Endothelial cell of umbilical vein (primary cell): ENCODE data around the gene SYT17. TPM values are rescaled to one million over a fixed set of nuclear protein-coding genes. Genes with fewer than 3 reads are reported as not detected.

ENCODE experiments used
- BruUV-seq: library from RNA; stranded (reverse); fragments of 400-500 nt; replicated peaks from 2 replicates; lab custom pipeline; 2021; lab: Mats Ljungman, UMichigan
- CTCF ChIA-PET: fragments of 300-600, 350-600 bp; sonication (Branson Sonifier 250); formaldehyde crosslinking; loops from one replicate; lab custom pipeline; 2021; ENCODE audit warnings: antibody characterized with exemption, inconsistent platforms; lab: Charles Lee
- POLR2A ChIA-PET: fragments of 300-600, 350-600 bp; sonication (Branson Sonifier 250); formaldehyde crosslinking; loops from one replicate; lab custom pipeline; 2021; ENCODE audit warnings: antibody characterized with exemption, inconsistent platforms; lab: Charles Lee
- DNase-seq: peaks from one replicate; pipeline ENCODE4 v3.0.0-alpha.2; 2011; ENCODE audit warnings: low read depth, low spot score
- FAIRE-seq: peaks from 2 replicates; lab custom pipeline; 2011; peaks lifted over from hg19 to GRCh38; lab: Jason Lieb, UNC
- H2AFZ ChIP-seq: 2 replicates; pipeline ENCODE4 v1.6.0; 2012; ENCODE audit warnings: low read depth, low read length, control low read depth, inconsistent platforms
- H3K27ac ChIP-seq: 2 replicates; pipeline ENCODE4 v1.5.1; 2011; ENCODE audit warnings: low read depth, mild to moderate bottlenecking, control low read depth, low read length, moderate library complexity; ENCODE audit not compliant: insufficient read depth
- H3K27me3 ChIP-seq, 2 experiments: 2 replicates each; pipeline versions ENCODE4 v1.6.0 to v1.6.1; 2011; ENCODE audit warnings: low read length in 2 of 2, mixed read lengths in 1 of 2; ENCODE audit not compliant: control insufficient read depth in 2 of 2, insufficient read depth in 2 of 2
- H3K36me3 ChIP-seq, 2 experiments: 2 replicates in 1 of 2; 3 replicates in 1 of 2; pipeline ENCODE4 v1.5.1; 2011; ENCODE audit warnings: low read length in 2 of 2, mild to moderate bottlenecking in 1 of 2, moderate library complexity in 1 of 2; ENCODE audit not compliant: control insufficient read depth in 2 of 2, insufficient read depth in 2 of 2; ENCODE audit errors: extremely low read depth in 1 of 2
- H3K4me1 ChIP-seq: 3 replicates; pipeline ENCODE4 v1.5.1; 2011; ENCODE audit warnings: mild to moderate bottlenecking, low read length; ENCODE audit not compliant: control insufficient read depth, insufficient read depth; ENCODE audit errors: extremely low read depth
- H3K4me2 ChIP-seq: 2 replicates; pipeline ENCODE4 v1.6.1; 2011; ENCODE audit warnings: low read length, control low read depth, mixed read lengths; ENCODE audit not compliant: insufficient read depth
- H3K4me3 ChIP-seq, 3 experiments: fragments of 200-600 bp in 1 of 3; sonication (generic), shearing (Covaris generic) in 1 of 3; replicated peaks in 1 of 3; 2 replicates each; pipeline ENCODE4 v1.5.1; 2011 to 2016; ENCODE audit warnings: control low read depth in 3 of 3, low read length in 3 of 3, mild to moderate bottlenecking in 2 of 3, inconsistent platforms in 1 of 3, low read depth in 1 of 3, moderate library complexity in 1 of 3; ENCODE audit not compliant: insufficient read depth in 1 of 3
- H3K79me2 ChIP-seq: 2 replicates; pipeline ENCODE4 v1.6.0; 2012; ENCODE audit warnings: low read length, inconsistent platforms; ENCODE audit not compliant: control insufficient read depth, insufficient read depth
- H3K9ac ChIP-seq: replicated peaks from 2 replicates; pipeline ENCODE3; 2011; ENCODE audit warnings: low read length, control low read depth; ENCODE audit not compliant: insufficient read depth; ENCODE audit errors: extremely low read depth
- H3K9me1 ChIP-seq: replicated peaks from 3 replicates; pipeline ENCODE4 v1.6.0; 2011; ENCODE audit warnings: mild to moderate bottlenecking, low read length; ENCODE audit not compliant: control insufficient read depth, insufficient read depth; ENCODE audit errors: extremely low read depth
- H3K9me3 ChIP-seq: replicated peaks from 2 replicates; pipeline ENCODE4 v1.5.1; 2012; ENCODE audit warnings: low read length, inconsistent platforms; ENCODE audit not compliant: control insufficient read depth, insufficient read depth
- H4K20me1 ChIP-seq: replicated peaks from 2 replicates; pipeline ENCODE3; 2011; ENCODE audit warnings: mild to moderate bottlenecking, low read length; ENCODE audit not compliant: control insufficient read depth, insufficient read depth; ENCODE audit errors: extremely low read depth
- EZH2 ChIP-seq: IDR thresholded peaks from 2 replicates; pipeline ENCODE4 v1.6.1; 2012; ENCODE audit warnings: borderline replicate concordance, low read depth, mild to moderate bottlenecking, moderate library complexity, low read length, inconsistent platforms; ENCODE audit not compliant: severe bottlenecking
- FOS ChIP-seq: IDR thresholded peaks from 2 replicates; pipeline ENCODE4 v1.6.1; 2011; ENCODE audit warnings: mild to moderate bottlenecking, low read length, moderate library complexity, borderline replicate concordance; ENCODE audit not compliant: insufficient read depth
- GATA2 ChIP-seq: IDR thresholded peaks from 2 replicates; pipeline ENCODE4 v1.7.0; 2011; ENCODE audit warnings: low read depth, mild to moderate bottlenecking, moderate library complexity, mixed read lengths, low read length; ENCODE audit not compliant: insufficient read length, insufficient read depth
- JUN ChIP-seq: IDR thresholded peaks from 2 replicates; pipeline ENCODE4 v1.6.1; 2011; ENCODE audit warnings: borderline replicate concordance, low read depth; ENCODE audit not compliant: insufficient read length, insufficient read depth
- MAX ChIP-seq: IDR thresholded peaks from 2 replicates; pipeline ENCODE4 v1.6.1; 2011; ENCODE audit not compliant: insufficient read depth, insufficient read length
- MYC ChIP-seq: IDR thresholded peaks from one replicate; pipeline ENCODE4 v1.6.1; 2011; ENCODE audit warnings: mild to moderate bottlenecking, low read depth, low read length
- POLR2A ChIP-seq: IDR thresholded peaks from 2 replicates; pipeline ENCODE4 v1.6.1; 2012; ENCODE audit warnings: low read depth, mild to moderate bottlenecking, control low read depth, low read length
- POLR2AphosphoS5 ChIP-seq: IDR thresholded peaks from 2 replicates; pipeline ENCODE4 v1.6.1; 2012; ENCODE audit warnings: low read depth, mild to moderate bottlenecking, control low read depth, low read length, moderate library complexity; ENCODE audit not compliant: insufficient read depth
- dilution Hi-C: fragments of 300-500 bp; cut with MboI; formaldehyde crosslinking; loops from one replicate; pipeline ENCODE4 v1.15.0; 2019; ENCODE audit warnings: low sequenced_read_pairs; ENCODE audit not compliant: extremely low pct_ligation_motif_present
- intact Hi-C: fragments of 100-400 bp; cut with micrococcal nuclease; formaldehyde crosslinking; loops from one replicate; pipeline ENCODE4 v1.10.0; 2022
- polyA plus RNA-seq, 4 experiments: library from polyadenylated mRNA; depleted of rRNA in 3 of 4; stranded (reverse) in 3 of 4; unstranded in 1 of 4; fragments of >200 nt; gene quantifications; 2 replicates each; pipeline versions ENCODE4 v1.2.1 to v1.2.3, GENCODE V29; 2011 to 2012; ENCODE audit warnings: missing spikeins in 1 of 4
- total RNA-seq: library from RNA; stranded (reverse); gene quantifications from 2 replicates; pipeline ENCODE4 v1.2.3, GENCODE V29; 2021
- TF ChIP-seq, protein P1 (sequence below), 2 donors: IDR thresholded peaks; 1 replicate in 1 of 2; 2 replicates in 1 of 2; pipeline ENCODE4 v1.5.1; 2011; ENCODE audit warnings: low read length in 2 of 2, mild to moderate bottlenecking in 2 of 2, moderate library complexity in 2 of 2, control low read depth in 1 of 2, inconsistent platforms in 1 of 2, low read depth in 1 of 2; ENCODE audit not compliant: insufficient read depth in 1 of 2; ENCODE audit errors: extremely low read depth in 1 of 2

Gene SYT17
- total and polyA plus RNA-seq, 2 donors (not counting 3 experiments of a cell fraction or from before 2014, with no cell fraction given) = 1.9 to 4.2 TPM

DNA sequence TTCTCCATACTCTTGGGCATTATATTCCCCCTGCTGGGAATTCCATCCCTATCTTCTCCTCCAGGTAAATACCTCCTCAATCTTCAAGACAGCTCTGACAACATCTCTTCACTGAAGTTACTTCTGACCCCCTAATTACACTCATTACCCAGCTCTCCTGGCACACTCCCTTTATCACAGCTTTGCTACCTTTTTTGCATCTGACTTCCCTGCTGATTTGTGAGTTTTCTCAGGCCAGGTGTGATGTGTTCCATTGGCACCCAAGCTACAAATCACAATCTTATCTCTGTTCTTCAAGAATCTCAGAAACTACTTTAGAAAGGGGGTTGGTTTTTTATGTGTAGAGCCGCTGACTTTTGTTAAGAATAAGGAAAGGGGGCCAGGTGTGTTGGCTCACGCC is 131.5 kb downstream of the SYT17 start:
- dilution Hi-C loops = no loop called here
- H2AFZ ChIP-seq = no peak overlapping the region
- H3K9ac ChIP-seq = no peak overlapping the region
- H4K20me1 ChIP-seq = no peaks in the 10 kb centered on the region
- ChIA-PET CTCF (no interaction called here), POLR2A (no interaction called here)
- no peaks in the 10 kb centered on the region for H3K79me2 ChIP-seq
- no peak overlapping the region for H3K27ac ChIP-seq
- H3K4me1 ChIP-seq = no peaks in the 10 kb centered on the region
- DNase-seq (no peak), FAIRE-seq (no peak)
- no peak overlapping the region for H3K4me3 ChIP-seq
- H3K27me3 ChIP-seq = no peaks in the 10 kb centered on the region
- H3K36me3 ChIP-seq = no peaks in the 10 kb centered on the region
- no peak overlapping the region for H3K4me2 ChIP-seq
- H3K9me3 ChIP-seq = no peaks in the 10 kb centered on the region
- TF ChIP-seq GATA2 (no peak), MYC (no peak), FOS (no peak), POLR2AphosphoS5 (no peak), EZH2 (no peak), POLR2A (no peak), MAX (no peak), JUN (no peak)
- TF ChIP-seq, protein P1, sequence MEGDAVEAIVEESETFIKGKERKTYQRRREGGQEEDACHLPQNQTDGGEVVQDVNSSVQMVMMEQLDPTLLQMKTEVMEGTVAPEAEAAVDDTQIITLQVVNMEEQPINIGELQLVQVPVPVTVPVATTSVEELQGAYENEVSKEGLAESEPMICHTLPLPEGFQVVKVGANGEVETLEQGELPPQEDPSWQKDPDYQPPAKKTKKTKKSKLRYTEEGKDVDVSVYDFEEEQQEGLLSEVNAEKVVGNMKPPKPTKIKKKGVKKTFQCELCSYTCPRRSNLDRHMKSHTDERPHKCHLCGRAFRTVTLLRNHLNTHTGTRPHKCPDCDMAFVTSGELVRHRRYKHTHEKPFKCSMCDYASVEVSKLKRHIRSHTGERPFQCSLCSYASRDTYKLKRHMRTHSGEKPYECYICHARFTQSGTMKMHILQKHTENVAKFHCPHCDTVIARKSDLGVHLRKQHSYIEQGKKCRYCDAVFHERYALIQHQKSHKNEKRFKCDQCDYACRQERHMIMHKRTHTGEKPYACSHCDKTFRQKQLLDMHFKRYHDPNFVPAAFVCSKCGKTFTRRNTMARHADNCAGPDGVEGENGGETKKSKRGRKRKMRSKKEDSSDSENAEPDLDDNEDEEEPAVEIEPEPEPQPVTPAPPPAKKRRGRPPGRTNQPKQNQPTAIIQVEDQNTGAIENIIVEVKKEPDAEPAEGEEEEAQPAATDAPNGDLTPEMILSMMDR (IDR thresholded peaks at IDR 0.05; ENCODE audit: extremely low read depth in 1 of 2, insufficient read depth in 1 of 2, low read depth in 1 of 2, low read length in 2 of 2) = no peak
- no peaks in the 10 kb centered on the region for H3K9me1 ChIP-seq
- intact Hi-C loops = no loop called here
- no TSS peak for BruUV-seq
